Natural killer cell (primary cell): Measurements from ENCODE around the gene IRF3. TPM values are rescaled to one million over a fixed set of nuclear protein-coding genes. Genes with fewer than 3 reads are reported as not detected.

Experiments
- ATAC-seq, 3 donors: fragments of 150-1000 bp in 2 of 3; fragments of 200-7000 bp in 1 of 3; cut with Tn5 transposase; 1 replicate in 1 of 3; 2 replicates in 2 of 3; pipeline ENCODE4 v1.10.0; 2021; ENCODE audit warnings: mild to moderate bottlenecking in 2 of 3, moderate library complexity in 2 of 3
- DNase-seq, 2 donors: peaks; one replicate each; pipeline versions ENCODE4 v3.0.0 to v3.0.0-alpha.2; 2013 to 2021; ENCODE audit warnings: mixed read lengths in 1 of 2
- H3K27ac ChIP-seq: one replicate; pipeline ENCODE4 v1.5.1; 2013; ENCODE audit warnings: mild to moderate bottlenecking, low read length
- H3K27me3 ChIP-seq: one replicate; pipeline ENCODE4 v1.6.1; 2013; ENCODE audit warnings: low read length; ENCODE audit not compliant: control insufficient read depth, insufficient read depth
- H3K36me3 ChIP-seq: one replicate; pipeline ENCODE4 v1.6.1; 2013; ENCODE audit warnings: low read length; ENCODE audit not compliant: control insufficient read depth, insufficient read depth
- H3K4me1 ChIP-seq: one replicate; pipeline ENCODE4 v1.6.1; 2013; ENCODE audit warnings: low read length; ENCODE audit not compliant: control insufficient read depth, insufficient read depth
- H3K4me3 ChIP-seq: one replicate; pipeline ENCODE4 v1.5.1; 2013; ENCODE audit warnings: low read length
- H3K9me3 ChIP-seq: one replicate; pipeline ENCODE4 v1.6.1; 2013; ENCODE audit warnings: low read length; ENCODE audit not compliant: control insufficient read depth, insufficient read depth
- H3K27ac Mint-ChIP-seq, 2 donors: one replicate each; pipeline ENCODE4 v1.8.0; 2022; ENCODE audit warnings: mild to moderate bottlenecking in 2 of 2, mixed read lengths in 2 of 2, moderate library complexity in 1 of 2
- H3K27me3 Mint-ChIP-seq, 2 donors: one replicate each; pipeline ENCODE4 v1.8.0; 2022; ENCODE audit warnings: low read depth in 2 of 2, mixed read lengths in 2 of 2
- H3K36me3 Mint-ChIP-seq: one replicate; pipeline ENCODE4 v1.8.0; 2022; ENCODE audit warnings: mixed read lengths
- H3K4me1 Mint-ChIP-seq, 2 donors: one replicate each; pipeline ENCODE4 v1.8.0; 2022; ENCODE audit warnings: mixed read lengths in 2 of 2
- H3K4me3 Mint-ChIP-seq: one replicate; pipeline ENCODE4 v1.8.0; 2022; ENCODE audit warnings: mild to moderate bottlenecking, moderate library complexity, mixed read lengths
- H3K9me3 Mint-ChIP-seq, 2 donors: one replicate each; pipeline ENCODE4 v1.8.0; 2022; ENCODE audit warnings: mixed read lengths in 2 of 2
- WGBS: methylation state at CpG from one replicate; pipeline ENCODE4 v1.1.7; 2013; ENCODE audit warnings: missing lambda C conversion rate; ENCODE audit not compliant: insufficient coverage; 5-methylcytosine and 5-hydroxymethylcytosine counted together
- intact Hi-C: fragments of 100-400 bp; cut with micrococcal nuclease; formaldehyde crosslinking; loops from one replicate; pipeline ENCODE4 v1.14.2; 2022
- total RNA-seq, 4 donors: library from RNA; stranded (reverse); fragments of 120-200 nt in 1 of 4; gene quantifications; one replicate each; pipeline versions ENCODE4 v1.2.3 to v1.2.4, GENCODE V29; 2013 to 2022
- TF ChIP-seq, protein P1 (sequence below): fragments of 200-600 bp; IDR thresholded peaks from one replicate; pipeline ENCODE4 v1.8.0; 2022; ENCODE audit warnings: antibody characterized with exemption

IRF3 gene
- total RNA-seq, 3 donors from 2014 or later (not counting 1 experiment from before 2014, with no cell fraction given): 176 to 184 (median 179) TPM

DNA sequence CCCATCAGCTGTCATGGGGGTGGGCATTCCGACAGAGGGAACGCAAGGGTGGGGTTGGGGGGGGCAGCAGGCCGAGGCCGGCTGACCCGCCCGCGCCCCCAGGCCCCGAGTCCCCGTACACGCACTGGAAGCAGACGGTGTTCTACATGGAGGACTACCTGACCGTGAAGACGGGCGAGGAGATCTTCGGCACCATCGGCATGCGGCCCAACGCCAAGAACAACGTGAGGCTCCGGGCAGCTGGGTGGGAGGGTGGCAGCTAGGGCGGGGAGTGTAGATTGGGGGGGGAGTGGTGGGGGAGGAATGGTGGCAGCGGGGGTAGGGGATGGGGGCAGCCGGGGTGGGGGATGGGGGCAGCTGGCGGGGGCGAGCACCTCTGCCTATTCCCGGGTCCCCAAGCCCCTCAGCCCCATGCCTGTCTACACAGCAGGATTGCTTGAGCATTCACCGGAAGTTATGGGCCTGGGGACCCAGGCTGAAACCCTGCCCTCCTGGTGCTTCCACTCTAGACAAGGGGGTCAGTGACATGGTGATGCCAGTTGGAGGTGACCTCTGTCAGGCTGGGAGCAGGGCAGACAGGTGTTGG is 20.9 kb upstream of the IRF3 start:
- Histone ChIP-seq H3K27me3 (peaks cover 19% of the 10 kb centered on the region), H3K36me3 (peaks cover 39% of the 10 kb centered on the region), H3K4me3 (no peak overlapping the region), H3K4me1 (peaks cover 24% of the 10 kb centered on the region), H3K9me3 (no peaks in the 10 kb centered on the region), H3K27ac (no peak overlapping the region)
- ATAC-seq (no peak), DNase-seq (no peak)
- TF ChIP-seq, protein P1, sequence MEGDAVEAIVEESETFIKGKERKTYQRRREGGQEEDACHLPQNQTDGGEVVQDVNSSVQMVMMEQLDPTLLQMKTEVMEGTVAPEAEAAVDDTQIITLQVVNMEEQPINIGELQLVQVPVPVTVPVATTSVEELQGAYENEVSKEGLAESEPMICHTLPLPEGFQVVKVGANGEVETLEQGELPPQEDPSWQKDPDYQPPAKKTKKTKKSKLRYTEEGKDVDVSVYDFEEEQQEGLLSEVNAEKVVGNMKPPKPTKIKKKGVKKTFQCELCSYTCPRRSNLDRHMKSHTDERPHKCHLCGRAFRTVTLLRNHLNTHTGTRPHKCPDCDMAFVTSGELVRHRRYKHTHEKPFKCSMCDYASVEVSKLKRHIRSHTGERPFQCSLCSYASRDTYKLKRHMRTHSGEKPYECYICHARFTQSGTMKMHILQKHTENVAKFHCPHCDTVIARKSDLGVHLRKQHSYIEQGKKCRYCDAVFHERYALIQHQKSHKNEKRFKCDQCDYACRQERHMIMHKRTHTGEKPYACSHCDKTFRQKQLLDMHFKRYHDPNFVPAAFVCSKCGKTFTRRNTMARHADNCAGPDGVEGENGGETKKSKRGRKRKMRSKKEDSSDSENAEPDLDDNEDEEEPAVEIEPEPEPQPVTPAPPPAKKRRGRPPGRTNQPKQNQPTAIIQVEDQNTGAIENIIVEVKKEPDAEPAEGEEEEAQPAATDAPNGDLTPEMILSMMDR: no peak
- WGBS: 97% methylated on average over 22 of the region's 27 CpGs
- Mint-ChIP-seq H3K9me3 (no peaks in the 10 kb centered on the region), H3K4me1 (peaks cover 15 to 38% of the 10 kb centered on the region in 2 donors), H3K4me3 (no peak overlapping the region), H3K27me3 (peaks cover 15 to 17% of the 10 kb centered on the region in 2 donors), H3K36me3 (no peaks in the 10 kb centered on the region), H3K27ac (peak overlapping the region in 1 of 2 donors; percentile 11)
- intact Hi-C loops: no loop called here

GRCh38 chr19:49685845-49686332 is 20.2 kb upstream of the IRF3 start:
- peaks cover 12% of the 10 kb centered on the region for H3K27me3 ChIP-seq
- no peak overlapping the region for H3K27ac ChIP-seq
- no peak overlapping the region for H3K4me3 ChIP-seq
- Mint-ChIP-seq H3K9me3 (no peaks in the 10 kb centered on the region), H3K36me3 (no peaks in the 10 kb centered on the region), H3K4me3 (no peak overlapping the region), H3K27me3 (peaks cover 10 to 11% of the 10 kb centered on the region in 2 donors), H3K27ac (no peak overlapping the region), H3K4me1 (peaks cover 12 to 33% of the 10 kb centered on the region in 2 donors)
- no peak for DNase-seq
- TF ChIP-seq, protein P1: no peak
- no peaks in the 10 kb centered on the region for H3K9me3 ChIP-seq
- WGBS: 91% methylated on average over 23 of the region's 23 CpGs
- peaks cover 43% of the 10 kb centered on the region for H3K36me3 ChIP-seq
- peaks cover 20% of the 10 kb centered on the region for H3K4me1 ChIP-seq
- intact Hi-C loops: no loop called here
- no peak for ATAC-seq

- H3K27ac Mint-ChIP-seq: no peak overlapping the region
Measured at GRCh38 chr19:49684983-49685553, 19.4 kb upstream of the IRF3 start.

More at GRCh38 chr19:49684983-49685553, 19.4 kb upstream of the IRF3 start:
- TF ChIP-seq, protein P1: no peak
- Mint-ChIP-seq H3K27me3 (peaks cover 3% of the 10 kb centered on the region in 2 donors), H3K9me3 (no peaks in the 10 kb centered on the region), H3K4me1 (peaks cover 4 to 31% of the 10 kb centered on the region in 2 donors), H3K36me3 (no peaks in the 10 kb centered on the region), H3K4me3 (no peak overlapping the region)
- Histone ChIP-seq H3K4me3 (no peak overlapping the region), H3K4me1 (peaks cover 20% of the 10 kb centered on the region), H3K27ac (no peak overlapping the region), H3K36me3 (peaks cover 44% of the 10 kb centered on the region), H3K9me3 (no peaks in the 10 kb centered on the region), H3K27me3 (peaks cover 5% of the 10 kb centered on the region)
- no peak for DNase-seq
- no peak for ATAC-seq
- intact Hi-C loops: no loop called here
- WGBS: 97% methylated on average over 13 of the region's 13 CpGs
